CD4-positive, alpha-beta T cell treated with Interferon alpha-2 for 1 hour (primary cell): ENCODE results near the gene CNTN1.

Experiments
- DNase-seq, 2 donors: peaks; one replicate each; pipeline ENCODE4 v3.0.0-alpha.2; 2020 to 2022

Gene CNTN1

DNA sequence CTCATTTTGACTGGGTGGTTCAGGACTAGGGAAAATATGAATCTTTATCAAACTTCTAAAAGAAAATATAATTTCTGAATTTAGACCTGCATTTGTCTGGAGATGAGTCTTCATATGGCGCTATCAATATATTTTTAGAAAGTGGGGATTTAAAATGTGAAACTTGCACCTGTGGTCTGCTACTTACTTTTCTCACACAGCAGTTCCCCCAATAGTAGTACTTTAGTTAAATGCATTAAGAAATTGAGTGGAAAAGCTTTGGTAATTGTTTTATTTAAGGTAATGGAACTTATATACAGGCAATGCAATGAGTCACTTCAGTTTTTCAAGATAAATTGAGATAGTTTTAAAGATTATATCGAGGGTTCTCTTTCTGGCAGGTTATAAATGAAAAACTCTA, 91.9 kb downstream of the CNTN1 start:
- DNase-seq, result no peak

DNA sequence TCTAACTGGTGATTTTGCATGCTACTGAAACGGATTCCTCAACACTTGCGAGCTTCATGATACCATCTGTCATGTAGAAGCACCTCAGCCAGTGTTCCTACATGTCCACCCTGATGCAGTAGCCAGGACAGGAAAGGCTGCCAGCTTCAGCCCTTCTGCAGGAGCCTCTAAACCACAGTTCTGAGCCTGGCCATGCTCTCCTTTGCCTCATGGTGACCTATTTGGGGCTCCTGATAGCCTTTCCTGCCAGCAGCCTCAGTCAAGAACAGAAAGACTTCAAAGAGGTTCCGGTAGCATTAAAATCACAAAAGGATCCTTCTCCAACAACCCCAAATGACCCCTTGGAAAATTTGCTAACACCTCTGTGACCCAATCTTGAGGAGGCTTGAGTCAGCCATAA, 96.0 kb downstream of the CNTN1 start:
- no peak for DNase-seq

DNA sequence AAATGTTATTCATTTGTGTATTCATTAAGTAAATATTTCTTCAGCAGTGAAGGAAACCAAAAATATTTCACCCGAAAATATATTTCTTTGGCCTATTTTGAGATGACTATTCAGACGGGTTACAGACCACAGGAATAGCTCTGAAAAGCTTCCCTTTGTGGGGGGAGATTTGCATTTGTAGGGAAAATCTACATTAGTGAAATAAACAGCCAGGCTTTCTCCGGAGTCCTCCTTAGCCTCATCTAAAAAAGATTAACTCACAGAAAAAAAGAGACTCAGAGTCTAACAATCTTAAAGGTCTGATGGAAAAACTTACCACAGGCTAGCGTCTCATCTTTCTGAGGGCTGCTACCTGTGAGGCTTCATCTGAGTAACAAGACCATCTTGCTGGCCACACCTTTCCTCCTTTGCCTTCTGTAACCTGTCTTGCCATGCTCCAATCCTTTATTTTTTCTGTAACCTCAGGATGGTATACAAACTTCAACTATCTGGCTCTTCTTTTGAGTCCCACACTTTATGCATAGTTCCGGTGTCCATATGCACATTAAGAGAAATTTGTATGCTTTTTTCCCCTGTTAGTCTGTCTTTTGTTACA, 100.7 kb downstream of the CNTN1 start:
- no peak for DNase-seq

DNA sequence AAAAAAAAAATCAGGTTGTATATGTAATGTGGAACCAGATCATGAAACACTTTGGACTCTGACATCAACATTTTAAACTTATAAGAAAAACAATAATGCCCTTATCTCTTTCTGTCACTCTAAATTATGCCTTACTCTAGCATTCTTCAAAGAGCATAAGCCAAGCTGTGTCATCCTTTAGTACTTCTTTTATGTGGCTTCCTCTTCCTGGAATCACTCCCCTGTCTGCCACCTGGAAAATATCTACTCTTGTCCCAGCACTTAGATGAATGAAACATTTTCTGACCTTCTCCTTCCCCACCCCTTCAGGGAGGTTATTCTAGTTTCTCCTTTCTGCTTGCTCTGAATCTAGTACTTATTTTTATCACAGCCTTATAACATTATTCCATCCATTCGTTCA, 101.2 kb downstream of the CNTN1 start:
- DNase-seq, result no peak

DNA sequence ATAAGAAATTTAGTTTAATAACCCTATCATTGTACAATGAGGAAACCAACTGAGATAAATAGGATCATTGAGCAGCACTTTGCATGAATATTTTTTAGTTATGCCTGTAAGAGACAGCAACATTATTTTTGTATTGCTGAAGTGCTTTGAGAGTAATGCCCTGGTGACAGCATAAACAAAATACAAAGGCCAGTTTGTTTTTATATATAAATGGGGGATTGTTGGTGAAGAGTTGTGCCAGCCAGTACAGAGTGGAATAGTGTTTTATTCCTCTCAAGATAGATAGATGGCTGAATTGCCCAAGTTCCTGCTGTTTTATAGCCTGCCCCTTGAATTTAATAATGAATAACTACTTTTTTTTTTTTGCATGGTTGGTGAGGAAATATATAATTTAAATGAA, 101.8 kb downstream of the CNTN1 start:
- no peak for DNase-seq

DNA sequence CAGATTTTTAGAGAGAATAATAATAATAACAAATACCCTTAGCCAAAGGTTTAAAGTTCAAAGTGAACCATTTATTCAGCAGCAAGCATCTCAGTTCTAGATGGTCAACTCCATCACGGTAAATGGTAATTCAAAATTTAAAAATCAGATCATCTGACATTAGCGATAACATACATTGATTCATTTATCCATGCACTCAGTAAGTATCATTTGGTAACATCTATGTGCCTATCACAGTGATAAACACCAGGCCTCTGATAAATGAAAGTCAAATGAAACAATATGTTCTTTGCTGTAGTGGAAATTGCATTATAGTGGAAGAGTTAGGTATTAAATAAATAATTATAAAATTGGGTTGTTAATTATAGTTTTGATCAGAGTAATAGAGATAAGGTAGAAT, 108.8 kb downstream of the CNTN1 start:
- DNase-seq, result no peak

DNA sequence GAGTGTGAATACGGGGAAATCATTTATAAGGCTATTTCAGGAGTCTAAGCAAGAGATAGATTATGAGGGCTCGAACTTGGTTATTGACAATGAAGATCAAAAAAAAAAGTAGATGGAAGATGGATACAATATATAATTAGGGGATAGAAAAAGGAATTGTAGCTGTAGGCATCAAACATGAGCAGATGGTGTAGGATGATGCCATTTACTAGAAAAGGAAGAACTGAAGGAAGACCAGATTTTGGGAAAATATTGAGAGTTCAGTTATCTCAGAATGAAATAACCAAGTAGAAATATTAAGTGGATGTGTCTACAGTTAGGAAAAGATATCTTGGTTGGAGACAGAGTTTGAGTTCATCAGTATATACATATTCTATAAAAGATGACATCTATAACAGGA, 109.6 kb downstream of the CNTN1 start:
- no peak for DNase-seq

DNA sequence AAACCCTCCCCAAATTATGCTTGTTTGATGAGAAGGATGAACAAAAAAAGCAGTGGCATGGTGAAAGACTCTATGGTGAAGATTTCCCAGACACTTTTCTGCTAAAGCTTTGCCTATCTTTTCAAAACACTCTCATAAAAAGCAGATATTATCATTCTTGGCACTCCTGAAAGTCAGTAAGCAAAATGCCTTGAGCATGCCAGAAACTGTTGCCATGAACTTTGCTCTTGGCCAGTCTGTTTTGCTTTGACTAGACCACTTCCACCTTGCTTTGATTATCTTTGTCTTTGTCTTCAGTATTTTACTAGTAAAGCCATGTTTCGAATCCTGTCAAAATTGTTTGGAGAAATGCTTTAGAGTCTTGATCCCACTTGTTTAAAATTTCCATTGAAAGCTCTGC, 110.4 kb downstream of the CNTN1 start:
- no peak for DNase-seq

DNA sequence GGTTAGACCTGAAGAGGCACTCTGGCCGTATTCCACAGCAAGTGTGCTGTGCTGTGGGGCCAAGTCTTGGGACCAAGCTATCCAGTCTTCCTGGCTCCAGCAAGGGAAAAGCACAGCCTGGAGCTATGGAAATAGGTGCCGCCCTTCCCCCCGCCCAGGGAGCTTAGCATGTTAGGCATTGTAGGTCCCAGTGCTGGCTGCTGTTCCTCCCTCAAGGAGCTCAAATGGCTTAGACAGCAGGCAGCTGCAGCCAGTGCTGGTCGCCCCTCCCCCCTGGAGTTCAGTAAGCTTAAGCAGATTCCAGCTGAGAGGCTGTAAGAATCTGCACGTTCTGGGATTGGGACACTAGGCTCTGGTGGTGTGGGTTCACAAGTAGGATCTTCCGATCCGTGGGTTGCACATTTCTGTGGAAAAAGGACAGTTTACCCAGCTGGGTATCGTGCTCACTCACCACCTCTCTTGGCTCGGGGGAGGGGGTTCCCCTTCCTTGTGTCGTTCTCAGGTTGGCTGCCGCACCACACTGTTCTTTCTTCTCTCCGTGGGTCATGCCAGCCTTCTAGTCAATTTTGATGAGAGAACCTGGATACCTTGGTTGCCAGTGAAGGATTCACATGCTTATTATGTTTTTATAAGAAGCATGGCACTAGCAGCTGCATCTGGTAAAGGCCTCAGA, 127.3 kb downstream of the CNTN1 start:
- DNase-seq, result no peak

DNA sequence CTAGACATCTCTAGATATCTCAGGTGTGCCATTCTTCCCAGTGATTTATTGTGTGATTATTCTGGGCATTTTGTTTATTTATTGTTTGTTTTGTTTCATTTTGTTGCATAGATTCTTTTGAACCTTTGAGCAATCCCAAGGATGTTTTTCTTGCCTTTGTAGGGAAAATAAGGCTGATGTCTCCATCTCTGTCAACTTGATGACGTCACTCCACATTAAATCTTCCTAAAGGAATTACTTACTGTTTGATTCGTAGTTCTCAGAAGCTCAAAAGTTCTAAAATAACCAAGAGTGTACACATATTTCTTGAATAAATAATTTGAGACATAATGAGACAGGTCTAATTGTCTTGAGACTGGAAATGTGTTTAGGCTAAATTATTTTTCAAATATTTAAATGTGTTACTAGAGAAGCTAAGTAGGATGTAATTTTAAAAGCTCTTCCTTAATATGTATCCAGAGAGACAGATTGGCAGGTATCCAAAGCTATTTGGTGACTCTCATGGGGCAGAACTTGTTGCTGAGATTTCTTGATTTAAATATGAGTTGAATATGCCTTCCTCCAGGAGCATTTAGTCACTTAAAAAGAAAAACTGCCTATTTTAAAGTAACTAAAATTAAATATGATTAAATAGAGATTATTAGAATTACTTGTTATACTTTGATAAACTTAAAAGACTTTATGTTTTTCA, 128.7 kb downstream of the CNTN1 start:
- DNase-seq, result no peak

DNA sequence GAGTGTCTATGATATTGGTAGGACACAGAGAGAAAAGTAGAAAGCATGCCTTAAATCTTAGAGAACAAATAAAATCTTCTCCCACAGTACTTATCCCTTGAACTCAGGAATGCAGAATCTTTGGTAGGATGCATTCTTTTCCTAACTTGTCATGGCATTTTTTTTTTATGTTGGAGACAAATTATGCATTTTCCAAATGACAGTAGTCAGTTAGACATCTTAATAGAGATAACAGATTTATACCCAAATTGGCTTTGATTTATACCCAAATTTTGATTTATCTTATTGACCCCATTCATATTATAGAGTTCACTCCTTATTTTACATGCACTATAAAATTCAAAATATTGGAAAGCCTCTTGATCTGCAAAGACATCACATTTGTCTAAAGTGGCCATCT, 132.9 kb downstream of the CNTN1 start:
- no peak for DNase-seq

DNA sequence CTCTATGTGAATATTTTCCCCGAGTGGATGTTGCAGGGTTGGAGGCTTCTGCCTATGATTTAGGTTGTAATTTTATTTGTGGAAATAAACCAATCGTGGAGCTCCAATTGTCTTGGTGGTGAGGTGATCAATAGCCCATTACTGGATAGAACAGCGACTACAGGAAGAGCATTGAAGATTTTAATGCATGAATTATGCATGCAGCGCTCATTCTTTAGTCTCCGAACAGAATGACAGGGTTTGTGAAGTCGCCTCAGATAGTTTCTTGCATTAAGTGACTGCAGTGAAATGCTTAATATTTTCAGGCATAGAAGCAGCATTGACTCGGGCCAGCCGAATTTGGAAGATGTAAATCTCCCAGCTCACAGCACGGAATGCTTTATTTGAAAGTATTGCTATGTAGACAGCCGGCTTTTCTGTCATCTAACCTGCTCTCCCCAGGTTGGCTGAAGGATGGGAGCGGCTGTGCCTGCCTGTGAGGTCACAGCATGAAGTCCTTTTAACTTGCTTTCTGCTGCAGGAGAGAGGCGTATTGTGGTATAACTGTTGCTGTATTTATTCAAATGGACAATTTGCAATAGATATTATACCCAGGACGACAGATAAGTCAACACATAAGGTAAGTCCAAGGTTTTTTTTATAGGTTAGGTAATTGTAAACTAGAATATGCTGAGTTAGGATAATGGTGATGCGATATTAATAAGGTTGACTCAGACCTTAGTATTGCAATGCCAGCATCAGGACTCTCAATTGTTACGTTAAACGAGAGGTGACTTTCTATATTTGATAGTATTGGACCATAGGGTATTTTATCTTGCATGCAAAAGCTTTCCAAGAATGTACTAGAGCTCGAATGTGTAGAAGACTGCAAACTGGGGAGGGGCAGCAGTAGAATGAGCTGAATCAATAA, 135.7 kb downstream of the CNTN1 start:
- DNase-seq, result no peak

DNA sequence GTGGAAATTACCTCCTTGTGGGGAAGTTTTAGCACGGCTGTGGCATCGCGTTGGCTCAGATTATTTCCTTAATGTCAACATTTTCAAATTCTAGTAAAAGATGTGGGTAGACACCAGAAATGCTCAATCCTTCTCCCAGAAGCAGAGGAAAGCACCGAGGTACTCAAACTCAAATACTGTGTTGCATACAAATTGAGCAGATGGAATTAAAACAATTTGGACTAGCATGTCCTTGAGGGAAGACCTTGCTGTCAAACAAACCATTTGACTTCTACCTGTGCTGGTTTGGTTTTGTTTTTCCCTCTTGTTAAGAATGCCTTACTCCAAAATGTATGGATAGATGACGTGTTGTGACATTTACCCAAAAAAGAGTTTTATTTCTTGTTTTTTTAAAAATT, 136.4 kb downstream of the CNTN1 start:
- no peak for DNase-seq

DNA sequence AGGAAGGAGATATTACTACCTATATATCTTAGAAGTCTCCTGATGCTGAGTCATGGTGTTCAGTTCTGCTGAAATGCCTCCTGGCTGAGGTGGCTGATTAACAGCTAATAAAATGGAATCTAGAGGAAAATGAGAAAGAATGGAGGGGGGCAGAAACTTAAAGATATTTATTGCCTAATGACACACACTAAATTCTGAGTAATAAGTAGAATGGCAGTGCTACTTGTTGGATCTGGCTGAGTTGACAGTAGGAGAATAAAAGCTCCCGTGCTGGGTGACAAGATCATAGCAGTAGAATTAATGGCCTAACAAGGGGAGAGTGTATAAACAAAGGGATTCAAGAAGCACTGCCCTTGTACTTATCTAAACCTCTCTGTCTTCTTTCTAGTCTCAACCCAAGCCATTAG, 137.5 kb downstream of the CNTN1 start:
- DNase-seq, result no peak

DNA sequence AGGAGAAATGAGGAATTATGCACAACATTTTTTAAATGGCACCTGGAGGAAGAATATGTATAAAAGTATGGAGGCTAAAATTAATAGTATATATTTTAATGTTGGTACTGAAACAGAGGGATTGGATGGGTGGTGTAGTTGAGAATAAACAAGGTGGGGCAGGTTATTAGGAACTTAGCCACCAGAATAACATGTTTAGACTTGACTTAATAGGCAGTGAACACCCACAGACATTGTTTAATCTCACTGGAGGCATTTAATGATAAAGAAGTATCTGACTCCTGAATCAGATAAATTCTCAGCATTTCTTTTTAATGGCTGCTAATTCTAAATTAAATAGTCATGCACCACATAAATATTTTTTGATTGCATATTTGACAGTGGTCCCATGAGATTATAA, 139.7 kb downstream of the CNTN1 start:
- DNase-seq, result no peak

DNA sequence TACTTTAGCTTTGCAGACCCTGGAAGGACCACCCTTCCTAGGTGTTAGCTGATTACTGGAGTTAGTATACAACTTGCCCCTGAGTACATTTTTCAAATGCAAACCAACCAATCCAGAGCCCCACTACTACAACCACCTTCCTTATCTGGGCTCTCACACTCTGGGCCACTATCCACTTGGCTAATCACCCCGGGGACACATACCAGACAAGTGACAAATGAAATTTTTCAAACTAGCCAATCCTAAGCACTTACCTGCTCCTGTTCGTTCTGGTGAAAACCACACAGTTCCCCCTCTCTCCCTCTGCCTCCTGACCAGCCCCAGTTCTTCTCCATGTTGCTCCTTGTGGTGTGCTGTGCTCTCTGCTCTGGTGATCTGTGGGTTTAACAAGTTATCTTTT, 140.4 kb downstream of the CNTN1 start:
- DNase-seq, result no peak

DNA sequence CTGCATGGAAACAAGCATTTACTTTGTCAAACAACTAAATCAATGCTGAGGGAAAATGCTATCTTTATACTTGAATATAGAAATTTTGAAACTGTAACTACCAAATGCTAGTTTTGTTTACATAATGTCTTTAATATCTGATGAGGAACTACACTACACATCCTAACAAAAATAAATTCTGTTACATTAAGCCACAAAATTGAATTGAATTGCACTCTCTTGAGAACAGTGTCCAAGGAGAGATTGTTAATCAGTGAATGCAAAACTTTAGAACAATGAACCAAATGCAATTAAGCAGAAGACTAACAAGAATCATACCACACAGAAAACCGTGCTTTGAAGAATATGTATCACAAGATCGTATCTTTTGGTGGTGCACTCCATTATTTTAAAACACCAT, 141.6 kb downstream of the CNTN1 start:
- no peak for DNase-seq

DNA sequence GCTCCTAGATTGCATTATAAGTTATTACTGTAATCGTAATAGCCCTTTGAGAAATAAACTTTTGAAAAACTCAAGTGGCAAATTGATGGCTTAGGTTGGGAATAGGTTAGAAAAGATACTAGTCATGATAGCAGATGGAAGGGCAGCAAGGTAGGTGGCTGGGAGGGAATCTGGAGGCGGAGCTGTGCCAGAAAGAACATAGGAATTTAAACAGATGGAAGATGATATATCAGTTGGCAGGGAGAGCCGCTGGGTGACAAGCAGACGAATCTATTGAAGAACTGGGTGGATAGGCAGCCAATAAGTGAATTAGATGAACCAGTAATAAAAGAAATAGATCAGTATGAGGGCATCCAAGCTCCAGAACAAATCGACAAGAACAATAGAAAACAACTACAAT, 142.1 kb downstream of the CNTN1 start:
- no peak for DNase-seq

DNA sequence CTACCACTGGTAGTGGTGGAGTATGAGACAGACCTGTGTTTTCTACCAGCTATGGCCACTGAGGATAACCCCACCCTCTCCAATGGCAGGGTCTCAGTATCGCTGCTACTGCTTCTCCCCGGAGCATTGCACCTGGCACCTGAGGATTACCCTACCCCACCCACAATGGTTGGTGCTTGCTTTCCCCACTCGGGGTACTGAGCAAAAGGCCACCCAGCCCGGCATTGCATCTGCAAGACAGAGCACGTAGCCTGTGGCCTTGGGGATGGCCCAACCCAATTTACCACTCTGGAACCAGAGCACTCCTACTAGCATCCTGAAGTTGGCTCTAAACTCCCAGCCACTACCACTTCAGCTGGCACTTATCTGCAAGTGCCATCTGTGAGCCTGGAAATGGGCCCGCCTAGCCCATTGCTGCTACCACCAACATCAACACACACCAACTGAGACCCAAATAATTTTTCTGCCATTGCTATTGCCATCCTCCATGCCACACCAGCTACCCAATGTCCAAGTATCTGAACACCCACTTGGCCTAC, 145.7 kb downstream of the CNTN1 start:
- DNase-seq, result no peak

DNA sequence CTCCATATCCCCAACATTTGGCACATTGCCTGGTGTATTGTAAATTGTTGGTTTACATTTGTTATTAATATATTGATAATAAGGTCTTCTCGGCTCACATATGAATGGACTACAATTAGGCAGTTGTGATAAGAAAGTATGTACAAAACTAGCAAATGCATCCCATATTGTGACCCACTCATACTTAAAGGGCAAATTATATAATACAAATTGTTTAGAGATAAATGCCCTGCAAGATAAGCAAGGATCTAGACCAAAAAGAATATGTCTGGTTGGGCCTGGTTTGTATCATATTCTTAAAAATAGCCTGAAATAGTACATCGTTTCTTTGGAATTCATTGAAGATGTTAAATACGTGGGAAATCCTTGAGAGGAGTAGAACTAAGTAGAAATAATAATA, 151.3 kb downstream of the CNTN1 start:
- no peak for DNase-seq

DNA sequence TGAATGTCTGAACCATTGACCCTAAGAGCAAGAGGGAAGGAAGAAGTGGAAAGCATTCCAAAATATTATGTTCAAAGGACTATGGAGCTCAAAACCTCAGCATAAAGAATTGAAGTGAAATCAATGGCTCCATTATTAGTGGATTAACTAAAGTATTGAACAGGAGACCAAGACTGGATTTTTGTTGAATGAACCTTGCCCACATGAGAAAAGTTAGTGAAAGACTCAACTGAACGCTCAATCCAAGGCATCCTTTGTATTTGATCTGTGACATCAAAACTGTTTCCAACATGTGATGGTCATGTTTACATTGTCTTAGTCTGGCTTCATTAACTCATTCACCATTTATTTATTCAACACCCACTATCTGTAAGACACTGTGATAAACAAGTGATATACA, 161.0 kb downstream of the CNTN1 start:
- no peak for DNase-seq

DNA sequence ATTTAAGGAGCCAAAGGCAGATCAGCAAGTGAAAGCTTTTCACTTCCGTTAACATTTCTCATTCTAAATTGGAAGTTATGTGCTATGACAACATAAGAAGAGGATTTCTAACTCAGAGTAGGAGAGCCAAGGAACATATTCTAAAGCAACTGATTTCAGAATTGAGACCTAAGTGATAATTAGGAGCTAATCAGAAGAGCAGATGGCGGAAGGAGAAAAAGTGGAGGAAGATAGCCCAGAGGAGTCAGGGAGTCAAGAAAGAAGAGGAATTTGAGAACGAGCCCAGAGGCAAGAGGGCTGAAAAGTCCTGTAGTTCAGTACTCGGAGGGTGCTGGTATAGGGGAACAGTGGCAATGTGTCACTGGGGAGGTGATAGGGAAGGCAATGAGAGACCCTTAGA, 162.4 kb downstream of the CNTN1 start:
- DNase-seq, result no peak

DNA sequence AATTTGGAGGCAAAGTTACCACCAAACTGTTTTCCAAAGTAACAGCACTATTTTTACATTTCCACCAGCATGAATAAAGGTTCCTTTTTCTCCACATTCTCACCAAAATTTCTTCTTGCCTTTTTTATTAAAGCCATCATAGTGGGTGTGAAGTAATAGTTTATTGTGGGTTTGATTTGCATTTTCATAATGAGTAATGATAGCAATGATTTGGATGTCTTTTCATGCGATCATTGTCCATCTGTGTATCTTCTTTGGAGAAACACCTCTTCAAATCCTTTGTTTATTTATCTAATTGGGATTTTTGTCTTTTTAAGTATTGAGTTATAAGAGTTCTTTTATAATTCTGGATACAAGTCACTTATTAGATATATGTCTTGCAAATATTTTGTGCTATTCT, 172.7 kb downstream of the CNTN1 start:
- no peak for DNase-seq
